EH (cell line): ENCODE measurements around the gene PLK5.

Source experiments
- DNase-seq: peaks from one replicate; pipeline ENCODE4 v3.0.0-alpha.2; 2015; ENCODE audit warnings: low read depth

The PLK5 gene

GRCh38 chr19:1555487-1556389 is 31.9 kb downstream of the PLK5 start:
- no peak for DNase-seq

- DNase-seq, result no peak
Measured at GRCh38 chr19:1556390-1557070, 32.7 kb downstream of the PLK5 start.

- DNase-seq, result no peak
Measured at GRCh38 chr19:1558552-1558951, 34.7 kb downstream of the PLK5 start.

- no peak for DNase-seq
Measured at GRCh38 chr19:1560286-1560882, 36.5 kb downstream of the PLK5 start.

- DNase-seq, result no peak
Measured at GRCh38 chr19:1561236-1561842, 37.5 kb downstream of the PLK5 start.

GRCh38 chr19:1563251-1563650 is 39.4 kb downstream of the PLK5 start:
- no peak for DNase-seq

- DNase-seq, result peak; percentile 89
Measured at GRCh38 chr19:1566392-1567115, 42.7 kb downstream of the PLK5 start.

- no peak for DNase-seq
Measured at GRCh38 chr19:1567116-1567847, 43.4 kb downstream of the PLK5 start.

GRCh38 chr19:1567848-1568227 is 44.0 kb downstream of the PLK5 start:
- DNase-seq, result no peak

GRCh38 chr19:1568320-1569019 is 44.6 kb downstream of the PLK5 start, which contains the start of gene MEX3D:
Gene MEX3D, minus strand, starts transcription at chr19:1568325. Its CDS starts 267 bp downstream, at chr19:1568058.
- peak; percentile 76 for DNase-seq

- DNase-seq, result no peak
Measured at GRCh38 chr19:1569997-1570396, 46.1 kb downstream of the PLK5 start.

GRCh38 chr19:1570836-1571235 is 47.0 kb downstream of the PLK5 start:
- no peak for DNase-seq

- no peak for DNase-seq
Measured at GRCh38 chr19:1571358-1571757, 47.5 kb downstream of the PLK5 start.

GRCh38 chr19:1572795-1573194 is 48.9 kb downstream of the PLK5 start:
- DNase-seq, result no peak

GRCh38 chr19:1574354-1575136 is 50.7 kb downstream of the PLK5 start:
- DNase-seq, result no peak

GRCh38 chr19:1575323-1576241 is 51.7 kb downstream of the PLK5 start:
- DNase-seq, result no peak

- DNase-seq, result no peak
Measured at GRCh38 chr19:1576242-1577089, 52.6 kb downstream of the PLK5 start.
